ENCODE data around the gene CACNA1C.

CACNA1C gene

GRCh38 chr12:2479851-2480535, 427.2 kb downstream of the CACNA1C start:
- H3K27ac ChIP-seq = no peak overlapping the region
- ChIA-PET POLR2A (ENCODE audit: low non-redundant PET) (no interaction called here), CTCF (interaction anchor here (0.6 kb wide), 1 partner anchor 229 kb away, joined by 4 read pairs; no protein-coding TSS in a partner anchor)
- no peak for DNase-seq (ENCODE audit: low spot score)
- TF ChIP-seq CTCF (conservative IDR thresholded peaks at IDR 0.05; ENCODE audit: low read depth) = no peak

- no peak for DNase-seq (ENCODE audit: low spot score)
- no peak for TF ChIP-seq CTCF (conservative IDR thresholded peaks at IDR 0.05; ENCODE audit: low read depth)
- POLR2A ChIA-PET (ENCODE audit: low non-redundant PET) = no interaction called here
- no peak overlapping the region for H3K27ac ChIP-seq
- CTCF ChIA-PET = no interaction called here
These were observed 428.6 kb downstream of the CACNA1C start for GRCh38 chr12:2481346-2481745.

GRCh38 chr12:2481951-2482350, 429.2 kb downstream of the CACNA1C start:
- H3K27ac ChIP-seq = no peak overlapping the region
- ChIA-PET POLR2A (ENCODE audit: low non-redundant PET) (no interaction called here), CTCF (no interaction called here)
- no peak for DNase-seq (ENCODE audit: low spot score)
- no peak for TF ChIP-seq CTCF (conservative IDR thresholded peaks at IDR 0.05; ENCODE audit: low read depth)

- ChIA-PET CTCF (no interaction called here), POLR2A (ENCODE audit: low non-redundant PET) (no interaction called here)
- no peak for DNase-seq (ENCODE audit: low spot score)
These were observed 430.3 kb downstream of the CACNA1C start for GRCh38 chr12:2482938-2483660.

GRCh38 chr12:2483713-2484112, 430.9 kb downstream of the CACNA1C start:
- POLR2A ChIA-PET (ENCODE audit: low non-redundant PET) = no interaction called here
- TF ChIP-seq CTCF (conservative IDR thresholded peaks at IDR 0.05; ENCODE audit: low read depth) = no peak
- no peak for DNase-seq (ENCODE audit: low spot score)
- no peak overlapping the region for H3K27ac ChIP-seq
- CTCF ChIA-PET = no interaction called here

More at GRCh38 chr12:2482938-2483660, 430.3 kb downstream of the CACNA1C start:
- no peak overlapping the region for H3K27ac ChIP-seq
- TF ChIP-seq CTCF (conservative IDR thresholded peaks at IDR 0.05; ENCODE audit: low read depth) = no peak

- TF ChIP-seq CTCF (conservative IDR thresholded peaks at IDR 0.05; ENCODE audit: low read depth) = no peak
- no peak for DNase-seq (ENCODE audit: low spot score)
- H3K27ac ChIP-seq = no peak overlapping the region
- POLR2A ChIA-PET (ENCODE audit: low non-redundant PET) = no interaction called here
- CTCF ChIA-PET = interaction anchor here (0.6 kb wide), 1 partner anchor 32 kb away, joined by 4 read pairs; no protein-coding TSS in a partner anchor
These were observed 431.5 kb downstream of the CACNA1C start for GRCh38 chr12:2484141-2484776.

All from RWPE1 (cell line).